GM23338 (cell line): Measurements from ENCODE around the gene CABLES2.

Experiments used
- CREB1 ChIP-seq: fragments of 250-450 bp; sonication (Bioruptor Pico); IDR thresholded peaks from 2 replicates; pipeline ENCODE4 v1.5.0; 2020; ENCODE audit warnings: low read depth, mild to moderate bottlenecking, moderate library complexity
- CTCF ChIP-seq, 2 experiments: fragments of 200-600 bp in 1 of 2; sonication (generic) in 1 of 2; conservative IDR thresholded peaks; 2 replicates each; pipeline versions ENCODE4 v1.5.1 to v1.6.1; 2016 to 2017; ENCODE audit warnings: antibody characterized with exemption in 2 of 2, low read depth in 2 of 2, mild to moderate bottlenecking in 2 of 2, moderate library complexity in 1 of 2
- ETS1 ChIP-seq: IDR thresholded peaks from 2 replicates; pipeline ENCODE4 v1.6.1; 2016; ENCODE audit warnings: antibody characterized with exemption
- EZH2 ChIP-seq: fragments of 200-600 bp; sonication (generic); IDR thresholded peaks from one replicate; pipeline ENCODE4 v1.8.0; 2017; ENCODE audit warnings: antibody characterized with exemption, mild to moderate bottlenecking, low read depth; ENCODE audit not compliant: unreplicated experiment
- EZH2phosphoT487 ChIP-seq: fragments of 200-600 bp; sonication (generic); IDR thresholded peaks from one replicate; pipeline ENCODE4 v1.8.1; 2018; ENCODE audit warnings: antibody characterized with exemption; ENCODE audit not compliant: unreplicated experiment
- JUNB ChIP-seq: IDR thresholded peaks from one replicate; pipeline ENCODE4 v1.6.1; 2016; ENCODE audit warnings: antibody characterized with exemption; ENCODE audit not compliant: unreplicated experiment
- NANOG ChIP-seq: IDR thresholded peaks from 2 replicates; pipeline ENCODE4 v1.6.1; 2016; ENCODE audit warnings: antibody characterized with exemption, borderline replicate concordance
- POLR2AphosphoS5 ChIP-seq: IDR thresholded peaks from 2 replicates; pipeline ENCODE4 v1.6.1; 2016; ENCODE audit warnings: antibody characterized with exemption, low read depth
- REST ChIP-seq: IDR thresholded peaks from one replicate; pipeline ENCODE4 v1.6.1; 2018; ENCODE audit warnings: antibody characterized with exemption; ENCODE audit not compliant: unreplicated experiment
- STAT1 ChIP-seq: IDR thresholded peaks from one replicate; pipeline ENCODE4 v1.6.1; 2016; ENCODE audit warnings: antibody characterized with exemption; ENCODE audit not compliant: unreplicated experiment
- ZNF114 ChIP-seq: fragments of 250-450 bp; sonication (Bioruptor Pico); IDR thresholded peaks from 2 replicates; pipeline ENCODE4 v1.5.0; 2020; ENCODE audit warnings: mild to moderate bottlenecking, moderate library complexity
- ZNF331 ChIP-seq: fragments of 250-450 bp; sonication (Bioruptor Pico); IDR thresholded peaks from 2 replicates; pipeline ENCODE4 v1.5.0; 2020; ENCODE audit warnings: low read depth, mild to moderate bottlenecking, moderate library complexity

- TF ChIP-seq POLR2AphosphoS5 (no peak), CTCF (conservative IDR thresholded peaks at IDR 0.05; ENCODE audit: low read depth in 2 of 2) (no peak), REST (no peak), EZH2 (no peak), ZNF331 (CRISPR knock-in tag) (no peak), JUNB (no peak), STAT1 (no peak), ETS1 (no peak), EZH2phosphoT487 (no peak), CREB1 (CRISPR knock-in tag) (no peak), ZNF114 (CRISPR knock-in tag) (no peak), NANOG (no peak)
Observed at GRCh38 chr20:62350629-62351422, 56.3 kb downstream of the CABLES2 start.
